Right lobe of liver (tissue), 6 donors: ENCODE data around the gene PATZ1. TPM values are rescaled to one million over a fixed set of nuclear protein-coding genes. Genes with fewer than 3 reads are reported as not detected.

Experiments
- ATAC-seq, 4 donors: fragments of 200-7000 bp; cut with Tn5 transposase; one replicate each; pipeline ENCODE4 v1.9.1; 2020; ENCODE audit warnings: mild to moderate bottlenecking in 4 of 4, moderate library complexity in 4 of 4
- DNase-seq, 3 donors: peaks; one replicate each; pipeline ENCODE4 v3.0.0-alpha.2; 2020
- H3K27ac ChIP-seq, 3 donors: fragments of 200-600 bp; one replicate each; pipeline ENCODE4 v1.8.0; 2022
- H3K27me3 ChIP-seq, 2 donors: fragments of 200-600 bp; one replicate each; pipeline ENCODE4 v1.8.0; 2022
- H3K36me3 ChIP-seq, 4 donors: fragments of 200-600 bp; sonication (generic) in 1 of 4; one replicate each; pipeline versions ENCODE4 v1.5.1 to v1.8.0; 2017 to 2022; ENCODE audit warnings: control low read depth in 1 of 4
- H3K4me1 ChIP-seq, 4 donors: fragments of 200-600 bp; sonication (generic) in 1 of 4; one replicate each; pipeline versions ENCODE4 v1.5.1 to v1.8.0; 2017 to 2022; ENCODE audit warnings: control low read depth in 1 of 4
- H3K4me3 ChIP-seq, 3 donors: fragments of 200-600 bp; one replicate each; pipeline ENCODE4 v1.8.0; 2022
- H3K9me3 ChIP-seq, 4 donors: fragments of 200-600 bp; sonication (generic) in 1 of 4; one replicate each; pipeline versions ENCODE4 v1.5.1 to v1.8.0; 2017 to 2022; ENCODE audit warnings: control low read depth in 1 of 4
- CTCF ChIP-seq, 4 donors: fragments of 200-600 bp in 3 of 4; fragments of 450-650 bp in 1 of 4; IDR thresholded peaks; one replicate each; pipeline versions ENCODE4 v1.5.1 to v1.8.0; 2016 to 2022; ENCODE audit warnings: antibody characterized with exemption in 4 of 4, mild to moderate bottlenecking in 2 of 4
- POLR2A ChIP-seq: fragments of 450-650 bp; IDR thresholded peaks from one replicate; pipeline ENCODE4 v1.6.1; 2017; ENCODE audit warnings: antibody characterized with exemption, mild to moderate bottlenecking
- WGBS: methylation state at CpG from one replicate; pipeline ENCODE4 v1.1.6; 2018; ENCODE audit warnings: low coverage, low lambda C conversion rate; ENCODE audit not compliant: insufficient coverage; ENCODE audit errors: missing lambda C conversion rate; 5-methylcytosine and 5-hydroxymethylcytosine counted together
- intact Hi-C, 2 donors: fragments of 100-400 bp; cut with DNase I; formaldehyde crosslinking; loops; one replicate each; pipeline versions ENCODE4 v1.11.2 to v1.14.1; 2022
- total RNA-seq, 6 experiments: library from RNA; depleted of rRNA in 2 of 6; stranded (reverse); fragments of >200 nt in 2 of 6; fragmentation: NEBNext Ultra II Directional in 3 of 6; extraction: Animal tissue kit (Norgen Biotek cat#: 25700) in 3 of 6; gene quantifications; one replicate each; pipeline versions ENCODE4 v1.1.0 to v1.2.4, GENCODE V29; 2016 to 2023
- donor health status: DM: no; HTN: yes; CAD: no.
- donor health status: DM: no; HTN: no; CAD: no.
- donor health status: DM: no; HTN: no; CAD: no.
- donor health status: DM: no; HTN: yes; CAD: no.
- donor health status: DM: no; HTN: yes; CAD: no.

Gene PATZ1
- total RNA-seq, 6 experiments from 2014 or later = 7.4 to 18.8 (median 11.5) TPM

- Histone ChIP-seq H3K4me1 (no peaks in the 10 kb centered on the region), H3K27me3 (no peaks in the 10 kb centered on the region), H3K27ac (no peak overlapping the region), H3K36me3 (peaks cover 0 to 48% (median 11%) of the 10 kb centered on the region in 4 donors), H3K4me3 (no peak overlapping the region), H3K9me3 (no peaks in the 10 kb centered on the region)
- TF ChIP-seq CTCF (IDR thresholded peaks at IDR 0.05) (no peak), POLR2A (no peak)
- intact Hi-C loops = no loop called here
- ATAC-seq (no peak), DNase-seq (no peak)
- WGBS = 88% methylated on average over 9 of the region's 13 CpGs
These were observed 17.6 kb downstream of the PATZ1 start for GRCh38 chr22:31328544-31328960.

DNA sequence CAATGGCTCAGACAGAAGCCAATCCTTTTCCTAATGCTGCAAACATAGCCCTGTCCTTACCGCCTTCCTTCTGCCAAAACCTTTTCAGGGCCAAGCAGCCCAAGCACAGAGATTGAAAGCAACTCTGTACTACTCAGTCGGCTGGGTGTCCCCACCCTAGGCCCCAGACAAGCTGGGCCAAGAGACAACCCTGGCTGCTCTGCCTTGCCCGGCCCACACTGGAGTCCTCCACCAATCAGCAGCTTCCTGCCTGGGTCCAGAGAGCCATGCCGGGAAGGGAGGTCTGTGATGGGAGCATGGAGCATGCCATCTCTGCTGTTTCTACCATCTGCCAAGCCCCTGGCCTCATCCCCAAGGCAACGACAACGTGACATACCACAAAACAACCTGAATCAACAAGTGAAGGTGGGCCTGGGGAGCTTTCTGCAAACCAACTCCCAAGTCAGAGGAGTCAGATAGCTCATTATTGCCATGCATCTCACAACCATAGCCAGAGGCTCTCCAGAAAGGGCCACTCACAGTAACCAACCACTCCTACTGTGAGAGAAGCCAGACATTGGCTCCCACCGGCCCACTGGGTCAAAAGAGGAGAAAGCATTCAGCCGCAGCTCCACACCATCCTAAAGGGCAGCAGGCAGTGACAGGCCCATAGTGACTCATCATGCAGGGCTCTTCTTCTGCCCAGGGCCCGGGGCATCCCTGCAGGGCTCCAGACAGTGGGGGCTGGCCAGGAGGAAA lies 18.2 kb downstream of the PATZ1 start:
- 100% methylated on average over 2 of the region's 9 CpGs for WGBS
- no peak for TF ChIP-seq CTCF (IDR thresholded peaks at IDR 0.05)
- no peak for TF ChIP-seq POLR2A
- Histone ChIP-seq H3K36me3 (peaks cover 0 to 46% (median 10%) of the 10 kb centered on the region in 4 donors), H3K27me3 (no peaks in the 10 kb centered on the region), H3K4me1 (no peaks in the 10 kb centered on the region), H3K27ac (no peak overlapping the region), H3K4me3 (no peak overlapping the region), H3K9me3 (no peaks in the 10 kb centered on the region)
- no peak for ATAC-seq
- no peak for DNase-seq
- intact Hi-C loops = no loop called here

- H3K9me3 ChIP-seq = no peaks in the 10 kb centered on the region
- WGBS = 89% methylated on average over 3 of the region's 9 CpGs
- H3K27me3 ChIP-seq = no peaks in the 10 kb centered on the region
- peaks cover 0 to 35% (median 6%) of the 10 kb centered on the region in 4 donors for H3K36me3 ChIP-seq
- no peak overlapping the region for H3K4me3 ChIP-seq
- DNase-seq = no peak
- no peak overlapping the region for H3K27ac ChIP-seq
- no peak for TF ChIP-seq CTCF (IDR thresholded peaks at IDR 0.05)
- TF ChIP-seq POLR2A = no peak
- no peak for ATAC-seq
- no peaks in the 10 kb centered on the region for H3K4me1 ChIP-seq
- intact Hi-C loops = no loop called here
These were observed 19.3 kb downstream of the PATZ1 start for GRCh38 chr22:31326877-31327276.

GRCh38 chr22:31323578-31324550 lies 22.3 kb downstream of the PATZ1 start:
- H3K4me1 ChIP-seq = no peaks in the 10 kb centered on the region
- DNase-seq = no peak
- TF ChIP-seq CTCF (IDR thresholded peaks at IDR 0.05) (no peak), POLR2A (no peak)
- no peak overlapping the region for H3K4me3 ChIP-seq
- 91% methylated on average over 4 of the region's 8 CpGs for WGBS
- no peaks in the 10 kb centered on the region for H3K27me3 ChIP-seq
- H3K9me3 ChIP-seq = no peaks in the 10 kb centered on the region
- H3K36me3 ChIP-seq = peaks cover 0 to 26% (median 2%) of the 10 kb centered on the region in 4 donors
- ATAC-seq = no peak
- intact Hi-C loops = no loop called here
- no peak overlapping the region for H3K27ac ChIP-seq
